Measurements from ENCODE around the gene C5AR1. TPM values are rescaled to one million over a fixed set of nuclear protein-coding genes. Genes with fewer than 3 reads are reported as not detected.

C5AR1 gene
- polyA plus RNA-seq, 3 donors = 143 to 1,132 (median 320) TPM

DNA sequence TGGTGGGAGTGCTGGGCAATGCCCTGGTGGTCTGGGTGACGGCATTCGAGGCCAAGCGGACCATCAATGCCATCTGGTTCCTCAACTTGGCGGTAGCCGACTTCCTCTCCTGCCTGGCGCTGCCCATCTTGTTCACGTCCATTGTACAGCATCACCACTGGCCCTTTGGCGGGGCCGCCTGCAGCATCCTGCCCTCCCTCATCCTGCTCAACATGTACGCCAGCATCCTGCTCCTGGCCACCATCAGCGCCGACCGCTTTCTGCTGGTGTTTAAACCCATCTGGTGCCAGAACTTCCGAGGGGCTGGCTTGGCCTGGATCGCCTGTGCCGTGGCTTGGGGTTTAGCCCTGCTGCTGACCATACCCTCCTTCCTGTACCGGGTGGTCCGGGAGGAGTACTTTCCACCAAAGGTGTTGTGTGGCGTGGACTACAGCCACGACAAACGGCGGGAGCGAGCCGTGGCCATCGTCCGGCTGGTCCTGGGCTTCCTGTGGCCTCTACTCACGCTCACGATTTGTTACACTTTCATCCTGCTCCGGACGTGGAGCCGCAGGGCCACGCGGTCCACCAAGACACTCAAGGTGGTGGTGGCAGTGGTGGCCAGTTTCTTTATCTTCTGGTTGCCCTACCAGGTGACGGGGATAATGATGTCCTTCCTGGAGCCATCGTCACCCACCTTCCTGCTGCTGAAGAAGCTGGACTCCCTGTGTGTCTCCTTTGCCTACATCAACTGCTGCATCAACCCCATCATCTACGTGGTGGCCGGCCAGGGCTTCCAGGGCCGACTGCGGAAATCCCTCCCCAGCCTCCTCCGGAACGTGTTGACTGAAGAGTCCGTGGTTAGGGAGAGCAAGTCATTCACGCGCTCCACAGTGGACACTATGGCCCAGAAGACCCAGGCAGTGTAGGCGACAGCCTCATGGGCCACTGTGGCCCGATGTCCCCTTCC lies 10.5 kb downstream of the C5AR1 start:
- H3K27me3 ChIP-seq (ENCODE audit: control insufficient read depth in 2 of 2, insufficient read depth in 2 of 2, low read length in 2 of 2) = no peaks in the 10 kb centered on the region
- peaks cover 49% of the 10 kb centered on the region for H3K79me2 ChIP-seq (ENCODE audit: insufficient read depth, low read length)
- no peaks in the 10 kb centered on the region for H3K9me3 ChIP-seq (replicated peaks in 1 of 2; ENCODE audit: control insufficient read depth in 1 of 2, insufficient read depth in 1 of 2, low read length in 2 of 2)
- H3K4me2 ChIP-seq (replicated peaks; ENCODE audit: extremely low read depth, low read length, poor library complexity, severe bottlenecking) = peak overlapping the region; percentile 16
- peaks cover 65 to 87% of the 10 kb centered on the region in 2 donors for H3K4me1 ChIP-seq (ENCODE audit: control insufficient read depth in 1 of 2, insufficient read depth in 2 of 2, low read length in 2 of 2)
- peak overlapping the region; percentile 48 to 68 for H3K27ac ChIP-seq (ENCODE audit: low read depth in 1 of 2, low read length in 2 of 2)
- H3K36me3 Mint-ChIP-seq = peaks cover 58 to 71% of the 10 kb centered on the region in 2 donors
- TF ChIP-seq, protein P1, sequence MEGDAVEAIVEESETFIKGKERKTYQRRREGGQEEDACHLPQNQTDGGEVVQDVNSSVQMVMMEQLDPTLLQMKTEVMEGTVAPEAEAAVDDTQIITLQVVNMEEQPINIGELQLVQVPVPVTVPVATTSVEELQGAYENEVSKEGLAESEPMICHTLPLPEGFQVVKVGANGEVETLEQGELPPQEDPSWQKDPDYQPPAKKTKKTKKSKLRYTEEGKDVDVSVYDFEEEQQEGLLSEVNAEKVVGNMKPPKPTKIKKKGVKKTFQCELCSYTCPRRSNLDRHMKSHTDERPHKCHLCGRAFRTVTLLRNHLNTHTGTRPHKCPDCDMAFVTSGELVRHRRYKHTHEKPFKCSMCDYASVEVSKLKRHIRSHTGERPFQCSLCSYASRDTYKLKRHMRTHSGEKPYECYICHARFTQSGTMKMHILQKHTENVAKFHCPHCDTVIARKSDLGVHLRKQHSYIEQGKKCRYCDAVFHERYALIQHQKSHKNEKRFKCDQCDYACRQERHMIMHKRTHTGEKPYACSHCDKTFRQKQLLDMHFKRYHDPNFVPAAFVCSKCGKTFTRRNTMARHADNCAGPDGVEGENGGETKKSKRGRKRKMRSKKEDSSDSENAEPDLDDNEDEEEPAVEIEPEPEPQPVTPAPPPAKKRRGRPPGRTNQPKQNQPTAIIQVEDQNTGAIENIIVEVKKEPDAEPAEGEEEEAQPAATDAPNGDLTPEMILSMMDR (IDR thresholded peaks at IDR 0.05) = no peak
- H3K36me3 ChIP-seq (replicated peaks in 1 of 2; ENCODE audit: control insufficient read depth in 1 of 2, insufficient read depth in 2 of 2, low read length in 2 of 2) = peaks cover 27 to 58% of the 10 kb centered on the region in 2 donors
- peaks cover 75% of the 10 kb centered on the region for H3K4me1 Mint-ChIP-seq
- peak overlapping the region; percentile 33 to 93 (median 83) for H3K27ac Mint-ChIP-seq
- intact Hi-C loops (cut with micrococcal nuclease) = no loop called here
- WGBS (ENCODE audit: insufficient coverage) = 91% methylated on average over 45 of the region's 46 CpGs
- no peak overlapping the region for H3K4me3 Mint-ChIP-seq
- H4K20me1 ChIP-seq (ENCODE audit: insufficient read depth, low read length) = peaks cover 59% of the 10 kb centered on the region
- H3K4me3 ChIP-seq (replicated peaks in 1 of 3; ENCODE audit: low read depth in 2 of 3, low read length in 3 of 3) = no peak overlapping the region
- H3K9me3 Mint-ChIP-seq = peaks cover 0 to 16% (median 5%) of the 10 kb centered on the region in 7 donors
- peaks cover 2 to 14% (median 8%) of the 10 kb centered on the region in 3 donors for H3K27me3 Mint-ChIP-seq (ENCODE audit: low read depth in 3 of 3)
- H2AFZ ChIP-seq (ENCODE audit: insufficient read depth, low read depth, low read length, poor library complexity, severe bottlenecking) = no peak overlapping the region
- DNase-seq = no peak
- no peak overlapping the region for H3K9ac ChIP-seq (ENCODE audit: insufficient read depth, low read length, poor library complexity, severe bottlenecking)

DNA sequence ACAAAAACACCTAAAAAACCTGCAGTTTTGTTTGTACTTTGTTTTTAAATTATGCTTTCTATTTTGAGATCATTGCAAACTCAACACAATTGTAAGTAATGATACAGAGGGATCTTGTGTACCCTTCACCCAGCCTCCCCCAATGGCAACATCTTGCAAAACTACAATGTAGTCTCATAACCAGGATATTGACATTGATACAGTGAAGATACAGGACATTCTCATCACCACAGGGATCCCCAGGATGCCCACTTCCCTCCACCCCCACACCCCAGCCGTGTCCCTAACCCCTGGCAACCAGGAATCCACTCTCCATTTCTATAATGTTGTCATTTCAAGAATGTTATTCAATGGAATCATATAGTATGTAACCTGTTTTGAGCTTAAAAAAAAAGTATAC lies 12.0 kb downstream of the C5AR1 start:
- Mint-ChIP-seq H3K4me3 (peak overlapping the region in 1 of 2 donors; percentile 26), H3K27ac (peak overlapping the region; percentile 87 to 96 (median 93)), H3K27me3 (ENCODE audit: low read depth in 3 of 3) (peaks cover 2 to 9% (median 8%) of the 10 kb centered on the region in 3 donors), H3K36me3 (peaks cover 44 to 57% of the 10 kb centered on the region in 2 donors), H3K4me1 (peaks cover 70% of the 10 kb centered on the region), H3K9me3 (peaks cover 0 to 12% (median 4%) of the 10 kb centered on the region in 7 donors)
- Histone ChIP-seq H3K4me3 (replicated peaks in 1 of 3; ENCODE audit: low read depth in 2 of 3, low read length in 3 of 3) (peak overlapping the region in 1 of 3 experiments; percentile 54), H3K27ac (ENCODE audit: low read depth in 1 of 2, low read length in 2 of 2) (peak overlapping the region; percentile 68 to 73), H3K4me1 (ENCODE audit: control insufficient read depth in 1 of 2, insufficient read depth in 2 of 2, low read length in 2 of 2) (peaks cover 58 to 80% of the 10 kb centered on the region in 2 donors), H3K36me3 (replicated peaks in 1 of 2; ENCODE audit: control insufficient read depth in 1 of 2, insufficient read depth in 2 of 2, low read length in 2 of 2) (peaks cover 23 to 49% of the 10 kb centered on the region in 2 donors), H4K20me1 (ENCODE audit: insufficient read depth, low read length) (peaks cover 47% of the 10 kb centered on the region), H3K9ac (ENCODE audit: insufficient read depth, low read length, poor library complexity, severe bottlenecking) (no peak overlapping the region), H3K9me3 (replicated peaks in 1 of 2; ENCODE audit: control insufficient read depth in 1 of 2, insufficient read depth in 1 of 2, low read length in 2 of 2) (no peaks in the 10 kb centered on the region), H2AFZ (ENCODE audit: insufficient read depth, low read depth, low read length, poor library complexity, severe bottlenecking) (no peak overlapping the region), H3K79me2 (ENCODE audit: insufficient read depth, low read length) (peaks cover 37% of the 10 kb centered on the region), H3K27me3 (ENCODE audit: control insufficient read depth in 2 of 2, insufficient read depth in 2 of 2, low read length in 2 of 2) (no peaks in the 10 kb centered on the region), H3K4me2 (replicated peaks; ENCODE audit: extremely low read depth, low read length, poor library complexity, severe bottlenecking) (peak overlapping the region; percentile 21)
- peak in 1 of 3 donors; percentile 13 for DNase-seq
- TF ChIP-seq, protein P1 (IDR thresholded peaks at IDR 0.05) = no peak
- WGBS (ENCODE audit: insufficient coverage) = no CpG with 5 or more reads among the region's 1 CpG
- intact Hi-C loops (cut with micrococcal nuclease) = no loop called here
